Osteocyte (in vitro differentiated cells): ENCODE data around the gene TM4SF18. TPM values are rescaled to one million over a fixed set of nuclear protein-coding genes. Genes with fewer than 3 reads are reported as not detected.

ENCODE experiments used
- DNase-seq: peaks from one replicate; pipeline ENCODE4 v3.0.0; 2021; ENCODE audit warnings: mixed read lengths; ENCODE audit not compliant: unreplicated experiment; ENCODE audit errors: extremely low spot score
- H3K27ac Mint-ChIP-seq: one replicate; pipeline ENCODE4 v1.8.0; 2021; ENCODE audit warnings: mild to moderate bottlenecking, mixed read lengths; ENCODE audit not compliant: unreplicated experiment
- H3K27me3 Mint-ChIP-seq: one replicate; pipeline ENCODE4 v1.8.0; 2021; ENCODE audit warnings: mixed read lengths; ENCODE audit not compliant: unreplicated experiment
- H3K36me3 Mint-ChIP-seq: one replicate; pipeline ENCODE4 v1.8.0; 2021; ENCODE audit warnings: mixed read lengths; ENCODE audit not compliant: unreplicated experiment
- H3K4me1 Mint-ChIP-seq: one replicate; pipeline ENCODE4 v1.8.0; 2021; ENCODE audit warnings: mixed read lengths; ENCODE audit not compliant: unreplicated experiment
- H3K4me3 Mint-ChIP-seq: one replicate; pipeline ENCODE4 v1.8.0; 2021; ENCODE audit warnings: mild to moderate bottlenecking, moderate library complexity, mixed read lengths; ENCODE audit not compliant: unreplicated experiment
- H3K9me3 Mint-ChIP-seq: one replicate; pipeline ENCODE4 v1.8.0; 2021; ENCODE audit warnings: mixed read lengths; ENCODE audit not compliant: unreplicated experiment
- CTCF ChIP-seq: fragments of 200-600 bp; sonication (generic); IDR thresholded peaks from 2 replicates; pipeline ENCODE4 v1.5.0; 2021; ENCODE audit warnings: antibody characterized with exemption, mild to moderate bottlenecking, moderate library complexity
- total RNA-seq: library from RNA; stranded (reverse); gene quantifications from 2 replicates; pipeline ENCODE4 v1.2.1, GENCODE V29; 2021

TM4SF18 gene
- total RNA-seq, 1 donor from 2014 or later, result 2.2 TPM

- Mint-ChIP-seq H3K27me3 (no peaks in the 10 kb centered on the region), H3K4me3 (peak overlapping the region; percentile 68), H3K4me1 (peaks cover 70% of the 10 kb centered on the region), H3K27ac (peak overlapping the region; percentile 50), H3K9me3 (no peaks in the 10 kb centered on the region), H3K36me3 (peaks cover 24% of the 10 kb centered on the region)
- TF ChIP-seq CTCF, result no peak
- no peak for DNase-seq
These were observed 41.5 kb upstream of the TM4SF18 start for GRCh38 chr3:149374793-149375500.

GRCh38 chr3:149374391-149374790, 41.0 kb upstream of the TM4SF18 start:
- Mint-ChIP-seq H3K4me1 (peaks cover 73% of the 10 kb centered on the region), H3K4me3 (no peak overlapping the region), H3K36me3 (peaks cover 26% of the 10 kb centered on the region), H3K27ac (no peak overlapping the region), H3K9me3 (no peaks in the 10 kb centered on the region), H3K27me3 (no peaks in the 10 kb centered on the region)
- no peak for DNase-seq
- no peak for TF ChIP-seq CTCF

- TF ChIP-seq CTCF, result no peak
- no peak for DNase-seq
- H3K4me1 Mint-ChIP-seq, result peaks cover 73% of the 10 kb centered on the region
- H3K27me3 Mint-ChIP-seq, result no peaks in the 10 kb centered on the region
- H3K36me3 Mint-ChIP-seq, result peaks cover 32% of the 10 kb centered on the region
- H3K27ac Mint-ChIP-seq, result peak overlapping the region; percentile 19
- no peak overlapping the region for H3K4me3 Mint-ChIP-seq
- no peaks in the 10 kb centered on the region for H3K9me3 Mint-ChIP-seq
These were observed 40.0 kb upstream of the TM4SF18 start for GRCh38 chr3:149373235-149374125.

GRCh38 chr3:149371723-149372114, 38.3 kb upstream of the TM4SF18 start:
- Mint-ChIP-seq H3K4me1 (peaks cover 65% of the 10 kb centered on the region), H3K27ac (peak overlapping the region; percentile 47), H3K27me3 (no peaks in the 10 kb centered on the region), H3K36me3 (peaks cover 32% of the 10 kb centered on the region), H3K4me3 (no peak overlapping the region), H3K9me3 (no peaks in the 10 kb centered on the region)
- TF ChIP-seq CTCF, result no peak
- no peak for DNase-seq
